SU-DHL-6 (cell line): Measurements from ENCODE around the gene TWIST2.

Experiments
- H2AFZ ChIP-seq: fragments of 200-600 bp; sonication (generic); 2 replicates; pipeline ENCODE4 v1.6.1; 2014; ENCODE audit warnings: low read depth, mild to moderate bottlenecking, moderate library complexity, mixed read lengths, antibody characterized with exemption, low read length; ENCODE audit not compliant: severe bottlenecking
- H3F3A ChIP-seq: fragments of 200-600 bp; shearing (Covaris generic); 2 replicates; pipeline ENCODE4 v1.6.0; 2016; ENCODE audit warnings: antibody characterized with exemption, mild to moderate bottlenecking; ENCODE audit not compliant: insufficient read depth
- H3K27ac ChIP-seq: fragments of 200-600 bp; sonication (generic); 2 replicates; pipeline ENCODE4 v1.5.1; 2016; ENCODE audit warnings: low read depth, mild to moderate bottlenecking, low read length, moderate library complexity, mixed read lengths
- H3K27me3 ChIP-seq: fragments of 200-600 bp; sonication (generic), shearing (Covaris generic); 2 replicates; pipeline ENCODE4 v1.6.0; 2014; ENCODE audit warnings: mild to moderate bottlenecking, low read length
- H3K36me3 ChIP-seq: fragments of 200-600 bp; sonication (generic); 2 replicates; pipeline ENCODE4 v1.6.1; 2014; ENCODE audit warnings: mild to moderate bottlenecking, low read length, mixed read lengths
- H3K4me2 ChIP-seq: fragments of 300-600, 200-600 bp; shearing (Covaris generic), sonication (generic); 2 replicates; pipeline ENCODE4 v1.6.0; 2014; ENCODE audit warnings: low read length, low read depth, mild to moderate bottlenecking; ENCODE audit not compliant: poor library complexity, severe bottlenecking
- H3K4me3 ChIP-seq: fragments of 200-600 bp; sonication (generic); 2 replicates; pipeline ENCODE4 v1.5.1; 2014; ENCODE audit warnings: antibody characterized with exemption, low read length, mild to moderate bottlenecking, mixed read lengths; ENCODE audit not compliant: insufficient read depth, poor library complexity, severe bottlenecking
- H3K79me2 ChIP-seq: fragments of 200-600 bp; sonication (generic); 2 replicates; pipeline ENCODE4 v1.6.1; 2014; ENCODE audit warnings: mild to moderate bottlenecking, low read length, moderate library complexity; ENCODE audit not compliant: insufficient read depth
- H3K9ac ChIP-seq: fragments of 200-600 bp; sonication (generic); 2 replicates; pipeline ENCODE4 v1.7.0; 2014; ENCODE audit warnings: mild to moderate bottlenecking, low read length
- H3K9me2 ChIP-seq: fragments of 200-600 bp; sonication (generic); replicated peaks from 2 replicates; pipeline ENCODE4 v1.6.1; 2014; ENCODE audit warnings: low read length; ENCODE audit not compliant: insufficient read depth
- H3K9me3 ChIP-seq: fragments of 200-600 bp; sonication (generic); 2 replicates; pipeline ENCODE4 v1.6.1; 2014; ENCODE audit warnings: low read length, mixed read lengths; ENCODE audit not compliant: insufficient read depth
- H4K20me1 ChIP-seq: fragments of 200-600 bp; sonication (generic); 2 replicates; pipeline ENCODE4 v1.6.1; 2014; ENCODE audit warnings: low read depth, mild to moderate bottlenecking, antibody characterized with exemption, low read length, moderate library complexity, mixed read lengths
- CTCF ChIP-seq: fragments of 200-600 bp; sonication (generic); IDR thresholded peaks from one replicate; pipeline ENCODE4 v1.5.1; 2017; ENCODE audit warnings: antibody characterized with exemption, mild to moderate bottlenecking, low read length, moderate library complexity; ENCODE audit not compliant: insufficient read depth, poor library complexity, severe bottlenecking
- EZH2phosphoT487 ChIP-seq: fragments of 200-600 bp; sonication (generic), shearing (Covaris generic); conservative IDR thresholded peaks from 2 replicates; pipeline ENCODE4 v1.6.1; 2018; ENCODE audit warnings: mild to moderate bottlenecking, antibody characterized with exemption, low read length, moderate library complexity, mixed read lengths

Gene TWIST2

GRCh38 chr2:238872628-238873380, 24.9 kb downstream of the TWIST2 start:
- H2AFZ ChIP-seq: no peak overlapping the region
- no peaks in the 10 kb centered on the region for H3K27me3 ChIP-seq
- H3K4me2 ChIP-seq: no peak overlapping the region
- TF ChIP-seq CTCF (no peak), EZH2phosphoT487 (no peak)
- no peaks in the 10 kb centered on the region for H3F3A ChIP-seq
- no peaks in the 10 kb centered on the region for H4K20me1 ChIP-seq
- no peak overlapping the region for H3K27ac ChIP-seq
- H3K36me3 ChIP-seq: no peaks in the 10 kb centered on the region
- H3K9me2 ChIP-seq: no peaks in the 10 kb centered on the region
- H3K9ac ChIP-seq: no peak overlapping the region
- H3K9me3 ChIP-seq: no peaks in the 10 kb centered on the region
- H3K79me2 ChIP-seq: no peaks in the 10 kb centered on the region
- H3K4me3 ChIP-seq: no peak overlapping the region

- Histone ChIP-seq H3K4me2 (no peak overlapping the region), H3K27me3 (no peaks in the 10 kb centered on the region), H3K79me2 (no peaks in the 10 kb centered on the region), H3K27ac (no peak overlapping the region), H2AFZ (no peak overlapping the region), H4K20me1 (no peaks in the 10 kb centered on the region), H3K36me3 (no peaks in the 10 kb centered on the region), H3K4me3 (no peak overlapping the region), H3K9me2 (no peaks in the 10 kb centered on the region), H3K9me3 (no peaks in the 10 kb centered on the region), H3K9ac (no peak overlapping the region), H3F3A (no peaks in the 10 kb centered on the region)
- TF ChIP-seq CTCF (no peak), EZH2phosphoT487 (no peak)
Observed at GRCh38 chr2:238873381-238873801, 25.5 kb downstream of the TWIST2 start.

GRCh38 chr2:238873841-238874240, 26.0 kb downstream of the TWIST2 start:
- Histone ChIP-seq H3K4me3 (no peak overlapping the region), H2AFZ (no peak overlapping the region), H3K79me2 (no peaks in the 10 kb centered on the region), H3K9me3 (no peaks in the 10 kb centered on the region), H3K4me2 (no peak overlapping the region), H3K9me2 (no peaks in the 10 kb centered on the region), H3K9ac (no peak overlapping the region), H3K27me3 (no peaks in the 10 kb centered on the region), H3K36me3 (no peaks in the 10 kb centered on the region), H3K27ac (no peak overlapping the region), H4K20me1 (no peaks in the 10 kb centered on the region), H3F3A (no peaks in the 10 kb centered on the region)
- TF ChIP-seq CTCF (no peak), EZH2phosphoT487 (no peak)
